IPS-NIHi7 (cell line): ENCODE results near the gene GBA2.

Experiments
- DNase-seq: peaks from one replicate; pipeline ENCODE4 v3.0.0; 2012; ENCODE audit warnings: mixed read lengths; ENCODE audit errors: extremely low spot score

GBA2 gene

DNA sequence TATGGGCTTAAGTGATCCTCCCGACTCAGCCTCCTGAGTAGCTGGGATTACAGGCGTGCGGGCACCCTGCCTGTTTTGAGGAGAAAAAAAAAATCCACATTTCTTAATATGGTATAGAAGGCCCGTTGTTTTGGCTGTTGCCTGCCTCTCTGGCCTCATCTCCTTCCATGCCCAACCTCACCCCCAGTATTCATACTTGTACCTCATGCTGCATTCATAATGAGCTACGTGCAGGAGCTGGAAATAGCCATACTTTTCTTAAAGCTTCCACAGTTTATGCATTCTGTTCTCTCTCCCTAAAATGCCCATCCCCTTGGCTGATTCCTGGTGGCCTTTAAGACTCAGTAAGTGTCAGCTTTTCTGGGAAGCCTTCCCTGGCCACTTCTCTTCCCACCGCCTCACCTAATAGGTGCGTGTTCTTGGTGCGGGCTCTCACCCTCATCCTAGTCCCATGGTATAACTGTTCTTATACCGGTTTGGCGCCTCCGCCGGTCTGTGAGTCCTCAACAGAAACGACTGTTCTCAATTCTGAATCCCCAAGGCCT, 57.2 kb downstream of the GBA2 start:
- no peak for DNase-seq

DNA sequence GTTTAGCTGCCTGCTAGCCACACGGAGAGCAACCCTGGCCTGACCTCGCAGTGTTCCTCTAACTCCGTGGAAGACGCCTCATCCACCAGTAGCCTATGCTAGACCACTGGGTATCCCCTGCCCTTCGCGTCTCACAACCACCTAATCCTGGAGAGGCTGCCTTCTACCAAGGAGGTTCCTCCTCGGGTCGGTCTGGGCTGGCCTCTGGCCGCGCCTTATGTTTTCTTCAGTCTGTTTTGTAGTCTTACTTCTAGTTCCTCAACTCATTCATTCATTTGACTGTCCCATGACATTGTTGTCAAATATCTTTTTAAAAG, 57.7 kb downstream of the GBA2 start:
- peak; percentile 54 for DNase-seq

DNA sequence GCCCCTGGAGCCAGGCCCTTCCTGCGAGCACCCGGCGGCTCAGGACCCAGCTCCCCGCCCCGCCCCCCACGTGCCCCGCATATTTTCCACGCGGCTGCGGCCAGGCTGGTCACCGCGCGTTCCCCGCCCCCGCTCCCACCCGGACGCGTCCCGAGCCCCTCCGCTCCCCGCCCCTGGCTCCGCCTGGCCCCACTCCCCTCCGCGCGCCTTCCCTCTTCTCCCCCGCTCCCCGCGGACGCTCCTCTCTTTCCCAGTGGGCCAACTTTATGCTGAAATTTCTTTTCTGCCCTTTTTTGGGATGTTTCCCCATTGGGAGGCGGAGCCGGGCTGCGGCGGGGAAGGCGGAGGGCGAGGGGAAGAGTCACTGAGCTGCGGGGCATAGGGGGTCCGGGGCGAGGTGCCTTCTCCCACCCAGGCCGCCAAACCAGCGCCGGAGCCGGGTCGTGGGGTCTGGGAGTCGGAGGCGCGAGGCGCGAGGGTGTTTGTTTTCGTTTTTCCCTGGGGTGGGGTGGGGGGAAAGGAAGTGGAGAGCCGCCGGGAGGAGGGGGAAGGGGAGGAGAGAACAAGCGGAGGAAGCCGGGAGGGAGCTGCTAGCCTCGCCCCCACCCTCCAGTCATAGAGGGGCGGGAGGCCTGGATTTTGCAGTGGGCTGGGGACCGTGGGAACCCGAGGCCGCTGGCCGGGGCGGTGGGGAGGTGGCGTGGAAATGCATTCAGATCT, 58.3 kb downstream of the GBA2 start:
- DNase-seq: peak; percentile 74

DNA sequence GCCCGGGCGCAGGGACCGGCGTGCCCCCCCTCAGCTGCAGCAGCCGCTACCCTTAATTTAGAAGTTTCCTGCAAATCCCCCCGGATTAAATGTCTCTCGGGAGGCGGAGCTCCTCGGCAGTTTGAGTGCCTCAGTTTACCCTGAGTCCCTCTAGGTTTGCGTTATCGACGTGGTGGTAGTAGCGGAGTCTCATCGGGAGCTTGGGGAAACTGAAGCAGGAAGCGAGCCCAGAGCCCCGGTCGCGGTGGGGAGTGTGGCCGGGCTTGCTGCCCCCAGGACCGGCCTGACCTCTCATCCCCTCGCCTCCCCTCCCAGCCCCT, 58.8 kb downstream of the GBA2 start:
- DNase-seq: peak; percentile 65

DNA sequence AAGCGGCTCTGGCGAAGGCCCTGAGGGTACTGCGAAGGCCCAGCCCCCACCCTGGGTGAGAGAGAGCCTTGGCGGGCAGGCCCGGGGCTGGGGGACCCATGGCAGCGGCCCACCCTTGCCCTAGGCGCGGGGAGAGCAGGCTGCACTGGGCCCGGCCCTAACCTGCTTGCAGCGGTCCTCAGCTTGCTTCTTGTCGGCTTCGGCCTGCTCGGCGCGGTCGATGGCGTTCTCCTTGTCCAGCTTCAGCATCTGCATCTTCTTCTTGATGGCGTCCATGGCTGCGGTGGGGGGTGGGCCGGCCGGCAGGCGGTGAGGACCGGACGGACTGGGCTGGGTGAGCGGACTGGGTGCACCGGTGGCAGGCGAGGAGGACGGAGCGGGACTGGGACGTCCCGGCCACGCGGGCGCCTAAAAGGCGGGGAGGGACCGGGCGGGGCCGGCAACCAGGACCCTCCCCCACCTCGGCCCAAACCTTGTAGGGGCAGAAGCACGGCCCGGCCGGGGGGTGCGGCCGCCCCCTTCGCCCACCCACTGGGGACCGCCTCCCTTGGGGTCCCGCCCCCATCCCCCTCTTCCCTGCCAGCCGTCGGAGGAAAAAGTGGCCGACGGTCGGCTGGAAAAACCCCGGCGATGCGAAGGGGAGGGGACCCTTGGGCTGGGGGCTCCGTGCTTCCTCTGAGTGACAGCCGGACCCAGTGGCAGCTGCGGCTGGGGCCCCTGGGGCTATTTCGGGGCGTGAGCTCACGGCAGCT, 59.3 kb downstream of the GBA2 start, which contains the start of gene TPM2:
Gene TPM2, minus strand, starts transcription at position 384 of the 752 bp plus-strand sequence. Its CDS starts 108 bp downstream, at position 276.
- DNase-seq: peak; percentile 83

DNA sequence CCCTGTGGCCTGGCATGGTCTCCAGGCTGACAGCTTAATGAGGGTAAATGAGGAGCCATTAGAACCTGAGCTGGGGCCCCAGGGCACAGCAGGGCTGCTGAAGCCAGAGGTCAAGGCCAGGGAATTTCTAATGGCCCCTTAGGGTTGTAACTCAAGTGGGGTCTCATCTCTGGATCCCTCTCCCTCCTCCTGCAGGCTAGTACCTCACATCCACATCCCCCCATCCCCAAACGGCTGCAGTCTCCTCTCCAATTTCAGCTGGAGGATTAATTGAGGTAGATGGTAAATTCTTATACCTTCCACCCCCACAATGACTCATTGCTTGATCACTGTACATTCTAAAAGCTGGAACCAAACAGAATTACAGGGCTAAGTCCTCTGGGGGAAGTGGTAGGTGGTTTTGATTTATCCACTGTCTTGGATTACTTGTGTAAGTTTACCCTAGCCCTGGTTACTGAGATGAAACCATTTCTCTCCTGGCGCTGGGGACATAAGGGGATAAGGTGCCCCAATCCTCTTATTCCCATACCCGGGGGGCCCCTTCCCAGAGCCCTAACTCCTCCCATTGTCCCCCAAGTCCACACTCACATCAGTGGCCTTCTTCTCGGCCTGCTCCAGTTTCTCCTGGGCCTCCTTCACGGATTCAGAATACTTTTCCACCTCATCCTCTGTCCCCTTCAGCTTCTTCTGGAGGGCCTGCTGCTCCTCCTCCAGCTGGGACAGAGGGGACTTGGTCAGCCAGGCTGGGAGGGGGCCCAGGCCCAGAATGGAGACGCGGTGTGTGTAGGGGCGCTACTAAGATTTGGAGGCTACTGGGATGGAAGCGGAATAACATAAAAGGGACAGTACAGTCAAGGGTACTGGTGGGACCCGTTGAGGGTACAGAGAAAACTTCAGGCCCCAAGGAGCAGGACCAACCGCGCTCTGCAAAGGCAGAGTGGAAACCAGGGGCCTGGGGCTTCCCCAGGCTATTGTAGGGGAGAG, 60.2 kb downstream of the GBA2 start:
- DNase-seq: no peak

DNA sequence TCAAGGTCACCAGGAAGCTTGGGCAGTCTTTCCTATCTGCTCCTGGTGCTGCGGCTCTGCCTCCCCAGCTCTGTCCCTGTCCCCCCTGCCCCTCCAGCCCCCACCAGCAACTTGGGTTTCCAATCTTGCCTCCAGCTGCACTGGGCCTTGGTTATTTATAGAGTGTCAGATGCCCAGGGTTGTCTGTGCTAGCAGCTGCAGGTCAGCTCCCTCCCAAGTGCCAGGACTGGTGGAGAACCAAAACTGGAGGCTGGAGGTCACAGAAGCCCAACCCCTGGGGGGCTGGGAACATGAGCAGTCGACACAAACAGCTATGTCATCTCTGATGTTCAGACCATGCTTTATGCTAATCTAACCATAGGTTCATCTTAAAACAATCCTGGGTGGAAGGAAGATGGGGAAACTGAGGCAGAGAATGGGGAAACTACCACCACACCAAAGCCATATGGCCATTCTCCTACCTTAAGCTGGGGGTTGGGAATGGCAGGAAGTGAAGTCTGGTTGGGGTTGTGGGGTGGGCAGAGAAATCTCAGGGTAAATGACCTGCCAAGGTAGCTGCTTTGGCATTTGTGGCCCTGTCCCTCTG, 61.0 kb downstream of the GBA2 start:
- no peak for DNase-seq

DNA sequence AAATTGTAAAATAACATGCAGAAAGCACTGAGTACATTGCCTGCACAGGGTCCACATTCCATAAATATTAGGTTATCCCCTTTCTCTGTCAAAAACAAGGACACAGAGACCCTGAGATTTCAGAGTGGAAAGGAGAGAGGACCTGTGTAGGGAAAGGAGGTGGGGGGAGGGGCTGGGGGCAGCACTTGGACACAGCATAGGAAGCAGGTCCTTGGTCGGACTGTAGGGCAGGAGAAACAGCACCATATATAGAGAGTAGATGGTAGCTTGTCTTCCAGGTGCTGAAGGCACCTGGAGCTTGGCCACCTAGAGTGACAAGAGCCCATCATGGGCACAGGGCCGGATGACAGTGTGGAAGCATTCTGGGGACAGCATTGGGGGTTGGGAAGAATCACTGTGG, 61.7 kb downstream of the GBA2 start:
- no peak for DNase-seq
